ENCODE data around the gene NFIX.

NFIX gene

GRCh38 chr19:13104848-13105711 lies 109.8 kb downstream of the NFIX start:
- DNase-seq (ENCODE audit: low spot score), result no peak

DNA sequence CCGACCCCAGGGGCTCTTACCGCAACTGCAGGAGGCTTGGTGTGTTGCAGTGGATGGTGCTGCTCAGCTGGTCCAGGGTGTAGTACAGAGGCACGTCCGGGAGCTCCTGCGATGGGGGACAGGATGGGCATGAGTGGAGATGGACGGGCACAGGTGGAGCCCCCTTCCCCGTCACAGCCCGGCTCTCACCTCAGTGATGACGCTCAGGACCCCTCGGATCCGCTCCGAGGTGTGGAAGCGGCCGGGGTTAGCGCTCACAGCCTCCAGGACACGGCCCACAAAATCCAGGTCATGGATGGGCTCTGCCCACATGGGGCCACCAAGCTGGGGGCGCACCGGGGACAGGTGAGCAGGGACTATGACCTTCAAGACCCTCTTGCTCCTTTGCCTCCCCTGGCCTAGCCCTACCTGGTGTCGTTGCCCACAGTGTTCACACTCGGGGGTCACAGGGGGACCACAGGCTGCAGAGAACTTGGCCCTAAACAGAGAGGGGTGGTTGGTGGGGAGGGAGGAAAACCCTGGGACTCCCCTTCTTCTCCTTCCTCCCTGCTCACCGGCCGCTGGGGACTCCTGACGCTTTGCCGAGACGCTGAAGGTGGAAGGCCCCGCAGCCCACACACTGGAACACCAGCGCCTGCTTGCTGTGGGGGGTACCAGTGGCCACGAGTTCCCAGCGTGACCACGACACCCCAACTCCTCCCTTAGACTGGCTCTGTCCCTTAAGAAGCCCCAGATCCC lies 114.3 kb downstream of the NFIX start:
- no peak for DNase-seq (ENCODE audit: low spot score)

DNA sequence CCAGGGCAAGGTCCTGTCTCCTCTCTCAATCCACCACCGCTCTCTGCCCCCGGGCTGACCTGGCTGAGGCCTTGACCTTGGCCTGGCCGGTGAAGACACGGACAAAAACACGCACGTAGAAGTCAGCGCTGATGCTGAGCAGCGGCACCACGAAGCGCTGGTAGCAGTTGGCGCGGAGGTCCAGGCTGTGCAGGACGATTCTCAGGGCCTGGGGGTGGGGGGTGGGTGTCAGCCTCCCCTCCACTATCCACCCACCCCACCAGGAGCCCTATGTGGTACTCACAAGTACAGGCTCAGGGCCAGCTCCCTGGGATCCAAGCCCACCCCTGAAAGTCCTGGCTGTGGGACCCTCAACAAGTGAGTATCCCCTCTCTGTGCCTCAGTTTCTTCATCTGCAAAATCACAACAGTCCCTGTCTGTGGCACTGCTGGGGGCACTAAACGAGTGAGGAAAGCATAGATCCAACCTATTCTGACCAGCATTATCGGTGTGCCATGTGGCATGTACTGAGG lies 114.9 kb downstream of the NFIX start:
- DNase-seq (ENCODE audit: low spot score), result no peak

GRCh38 chr19:13112555-13112954 lies 117.3 kb downstream of the NFIX start:
- no peak for DNase-seq (ENCODE audit: low spot score)

DNA sequence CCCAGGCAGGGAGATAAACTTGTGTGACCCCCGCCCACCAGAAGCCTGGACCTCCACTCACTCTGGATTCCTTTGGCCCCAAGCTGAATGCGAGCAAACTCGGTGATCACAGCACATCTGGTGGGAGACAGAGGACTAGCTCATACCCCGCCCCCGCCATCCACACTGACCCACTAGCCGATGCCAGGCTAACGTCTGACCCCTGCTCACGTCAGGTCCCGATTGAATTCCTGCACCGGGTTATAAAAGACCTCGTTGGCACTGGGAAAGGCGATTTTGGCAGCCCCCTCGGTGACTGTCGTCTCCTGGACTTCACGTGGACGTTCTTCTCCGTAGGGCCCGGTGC lies 120.6 kb downstream of the NFIX start:
- DNase-seq (ENCODE audit: low spot score), result no peak

DNA sequence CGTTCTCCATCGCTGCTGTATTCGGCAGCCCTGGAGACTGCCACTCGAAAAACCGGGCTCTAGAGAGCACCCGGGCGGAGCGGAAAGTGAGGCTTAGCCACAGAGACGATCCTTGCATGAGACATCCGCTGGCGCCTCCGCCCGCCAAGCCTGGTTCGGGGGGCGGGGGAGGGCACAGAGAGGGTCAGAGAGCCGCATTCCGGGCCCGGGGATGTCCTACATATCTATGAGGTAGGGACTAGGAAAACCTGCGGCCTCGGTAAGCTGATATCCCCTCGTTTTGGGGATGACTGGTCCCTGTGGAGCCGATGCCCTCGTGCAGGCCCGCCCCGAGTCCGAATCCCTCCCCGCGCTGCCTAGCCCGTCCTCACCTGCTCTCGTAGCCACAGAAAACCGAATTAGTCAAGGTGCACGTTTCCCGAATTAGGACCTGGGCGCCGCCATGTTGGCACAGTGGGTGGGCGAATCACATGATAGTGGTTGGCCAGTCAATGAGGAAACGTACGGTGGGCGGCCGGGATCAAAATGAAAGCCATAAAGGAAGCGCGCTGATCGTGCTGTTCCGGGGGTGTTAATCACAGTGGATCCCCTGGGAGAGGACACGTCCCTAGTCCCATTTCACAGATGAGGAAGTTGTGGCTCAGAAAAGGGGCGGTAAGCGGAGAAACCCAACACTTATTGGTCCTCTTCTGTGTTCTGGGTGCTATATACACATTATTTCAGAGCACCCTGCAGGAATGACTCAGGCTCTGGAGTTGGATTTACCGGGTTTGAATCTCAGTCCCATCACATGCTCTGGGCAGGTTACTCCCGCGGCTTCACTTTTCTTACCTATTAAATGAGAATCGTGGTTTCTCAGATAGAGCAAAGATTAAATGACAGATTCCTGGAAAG lies 121.3 kb downstream of the NFIX start, which contains the start of gene TRMT1:
TSS of gene TRMT1 (minus strand) at position 459 of the 894 bp plus-strand sequence. CDS start at position 118, 341 bp downstream.
- peak; percentile 95 for DNase-seq (ENCODE audit: low spot score)

- no peak for DNase-seq (ENCODE audit: low spot score)
Observed at GRCh38 chr19:13117176-13117771, 122.0 kb downstream of the NFIX start.

- peak; percentile 98 for DNase-seq (ENCODE audit: low spot score)
Observed at GRCh38 chr19:13117772-13118423, 122.6 kb downstream of the NFIX start, which contains the start of gene NACC1. Gene NACC1 (plus strand): TSS chr19:13118264. CDS start chr19:13135208, 16,944 bp downstream.

DNA sequence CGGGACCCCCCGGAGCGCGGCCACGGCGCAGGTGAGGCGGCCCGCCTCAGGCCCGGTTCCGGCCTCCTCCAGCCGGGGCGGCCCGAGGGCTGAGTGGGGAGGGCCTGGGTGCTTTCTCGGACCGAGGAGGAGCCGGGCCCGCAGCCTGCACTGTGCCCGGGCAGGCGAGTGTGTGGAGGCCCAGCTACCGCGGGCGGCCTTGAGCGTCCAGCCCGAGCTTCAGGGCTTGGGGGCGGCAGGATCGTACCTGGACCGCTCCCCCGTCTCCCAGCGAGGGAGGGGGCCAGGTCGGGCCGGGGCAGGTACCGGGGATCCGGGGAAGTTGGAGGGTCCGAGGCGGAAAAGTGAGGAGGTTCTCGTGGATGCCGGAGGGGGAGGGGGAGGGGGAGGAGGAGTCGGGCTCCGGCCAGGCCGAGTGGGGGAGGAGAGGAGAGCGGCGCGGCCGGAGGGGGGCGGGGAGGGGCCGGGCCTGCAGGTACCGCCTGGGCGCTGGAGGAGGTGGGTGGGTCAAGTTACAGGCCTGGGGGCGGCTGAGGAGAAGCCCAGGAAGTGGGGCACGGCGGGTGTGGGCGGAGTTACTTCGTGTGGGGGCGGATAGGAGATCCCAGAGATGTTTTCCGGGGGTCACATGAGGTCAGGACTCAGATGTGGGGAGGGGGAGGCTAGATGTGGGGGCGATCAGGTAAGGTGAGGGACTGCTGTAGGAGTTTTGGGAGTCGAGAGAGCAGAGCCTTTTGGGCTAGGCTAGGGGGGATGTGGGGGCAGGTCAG lies 123.3 kb downstream of the NFIX start:
- peak; percentile 64 for DNase-seq (ENCODE audit: low spot score)

- DNase-seq (ENCODE audit: low spot score), result no peak
Observed at GRCh38 chr19:13119627-13120026, 124.4 kb downstream of the NFIX start.

- no peak for DNase-seq (ENCODE audit: low spot score)
Observed at GRCh38 chr19:13120031-13120430, 124.8 kb downstream of the NFIX start.

- peak; percentile 63 for DNase-seq (ENCODE audit: low spot score)
Observed at GRCh38 chr19:13120817-13121216, 125.5 kb downstream of the NFIX start.

- DNase-seq (ENCODE audit: low spot score), result no peak
Observed at GRCh38 chr19:13121551-13122274, 126.4 kb downstream of the NFIX start.

GRCh38 chr19:13122275-13122878 lies 127.1 kb downstream of the NFIX start:
- no peak for DNase-seq (ENCODE audit: low spot score)

GRCh38 chr19:13122980-13123957 lies 128.0 kb downstream of the NFIX start:
- no peak for DNase-seq (ENCODE audit: low spot score)

- DNase-seq (ENCODE audit: low spot score), result no peak
Observed at GRCh38 chr19:13127051-13127450, 131.8 kb downstream of the NFIX start.

DNA sequence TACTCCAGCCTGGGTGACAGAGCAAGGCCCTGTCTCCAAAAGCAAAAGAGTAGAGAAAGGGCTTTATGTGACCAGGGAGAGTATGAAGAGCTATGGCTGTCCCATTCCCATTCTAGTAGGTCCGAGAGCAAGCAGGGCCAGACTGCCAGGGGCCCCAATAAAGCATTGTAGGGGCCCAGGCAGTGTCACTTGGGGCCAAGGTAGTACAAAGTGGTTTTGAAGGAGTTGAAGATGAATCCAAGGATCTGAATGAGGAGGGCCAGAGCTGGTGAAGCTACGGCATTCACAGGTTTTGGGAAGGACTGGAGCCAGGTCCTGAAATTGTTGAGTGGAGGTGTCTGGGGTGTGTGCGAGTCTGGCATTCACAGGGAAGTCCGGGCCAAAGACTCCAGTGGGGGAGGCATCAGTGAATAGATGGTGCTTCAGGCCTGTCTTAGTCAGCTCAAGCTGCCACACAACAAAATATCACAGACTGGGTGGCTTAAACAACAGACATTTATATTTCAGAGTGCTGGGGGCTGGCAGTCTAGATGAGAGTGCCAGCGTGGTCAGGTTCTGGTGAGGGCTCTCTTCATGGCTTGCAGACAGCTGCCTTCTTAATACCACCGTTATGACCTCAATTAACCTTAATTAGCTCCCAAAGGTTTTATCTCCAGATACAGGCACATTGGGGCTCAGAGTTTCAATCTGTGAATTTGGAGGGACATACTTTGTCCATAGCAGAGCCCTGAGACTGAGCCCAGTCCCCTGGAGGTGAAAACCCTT lies 132.7 kb downstream of the NFIX start:
- no peak for DNase-seq (ENCODE audit: low spot score)
